DMS114 treated with DMSO at 0.1 percent for 48 hours (cell line): ENCODE measurements around the gene HBQ1.
"Not testable (repeated sequence)": the region's sequence is repeated elsewhere in the genome, so short reads cannot be mapped to it uniquely, and the experiment has no call there.

Experiments
- DNase-seq: peaks from one replicate; lab custom pipeline; 2025; ENCODE audit not compliant: unreplicated experiment; lab: John Stamatoyannopoulos, UW

Gene HBQ1

DNA sequence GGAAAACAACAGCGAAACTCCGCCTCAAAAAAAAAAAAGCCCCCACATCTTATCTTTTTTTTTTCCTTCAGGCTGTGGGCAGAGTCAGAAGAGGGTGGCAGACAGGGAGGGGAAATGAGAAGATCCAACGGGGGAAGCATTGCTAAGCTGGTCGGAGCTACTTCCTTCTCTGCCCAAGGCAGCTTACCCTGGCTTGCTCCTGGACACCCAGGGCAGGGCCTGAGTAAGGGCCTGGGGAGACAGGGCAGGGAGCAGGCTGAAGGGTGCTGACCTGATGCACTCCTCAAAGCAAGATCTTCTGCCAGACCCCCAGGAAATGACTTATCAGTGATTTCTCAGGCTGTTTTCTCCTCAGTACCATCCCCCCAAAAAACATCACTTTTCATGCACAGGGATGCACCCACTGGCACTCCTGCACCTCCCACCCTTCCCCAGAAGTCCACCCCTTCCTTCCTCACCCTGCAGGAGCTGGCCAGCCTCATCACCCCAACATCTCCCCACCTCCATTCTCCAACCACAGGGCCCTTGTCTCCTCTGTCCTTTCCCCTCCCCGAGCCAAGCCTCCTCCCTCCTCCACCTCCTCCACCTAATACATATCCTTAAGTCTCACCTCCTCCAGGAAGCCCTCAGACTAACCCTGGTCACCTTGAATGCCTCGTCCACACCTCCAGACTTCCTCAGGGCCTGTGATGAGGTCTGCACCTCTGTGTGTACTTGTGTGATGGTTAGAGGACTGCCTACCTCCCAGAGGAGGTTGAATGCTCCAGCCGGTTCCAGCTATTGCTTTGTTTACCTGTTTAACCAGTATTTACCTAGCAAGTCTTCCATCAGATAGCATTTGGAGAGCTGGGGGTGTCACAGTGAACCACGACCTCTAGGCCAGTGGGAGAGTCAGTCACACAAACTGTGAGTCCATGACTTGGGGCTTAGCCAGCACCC, 5.0 kb upstream of the HBQ1 start:
- no peak for DNase-seq

DNA sequence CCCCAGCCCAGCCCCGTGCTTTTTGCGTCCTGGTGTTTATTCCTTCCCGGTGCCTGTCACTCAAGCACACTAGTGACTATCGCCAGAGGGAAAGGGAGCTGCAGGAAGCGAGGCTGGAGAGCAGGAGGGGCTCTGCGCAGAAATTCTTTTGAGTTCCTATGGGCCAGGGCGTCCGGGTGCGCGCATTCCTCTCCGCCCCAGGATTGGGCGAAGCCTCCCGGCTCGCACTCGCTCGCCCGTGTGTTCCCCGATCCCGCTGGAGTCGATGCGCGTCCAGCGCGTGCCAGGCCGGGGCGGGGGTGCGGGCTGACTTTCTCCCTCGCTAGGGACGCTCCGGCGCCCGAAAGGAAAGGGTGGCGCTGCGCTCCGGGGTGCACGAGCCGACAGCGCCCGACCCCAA, 4.3 kb upstream of the HBQ1 start:
- not testable (repeated sequence) for DNase-seq

DNA sequence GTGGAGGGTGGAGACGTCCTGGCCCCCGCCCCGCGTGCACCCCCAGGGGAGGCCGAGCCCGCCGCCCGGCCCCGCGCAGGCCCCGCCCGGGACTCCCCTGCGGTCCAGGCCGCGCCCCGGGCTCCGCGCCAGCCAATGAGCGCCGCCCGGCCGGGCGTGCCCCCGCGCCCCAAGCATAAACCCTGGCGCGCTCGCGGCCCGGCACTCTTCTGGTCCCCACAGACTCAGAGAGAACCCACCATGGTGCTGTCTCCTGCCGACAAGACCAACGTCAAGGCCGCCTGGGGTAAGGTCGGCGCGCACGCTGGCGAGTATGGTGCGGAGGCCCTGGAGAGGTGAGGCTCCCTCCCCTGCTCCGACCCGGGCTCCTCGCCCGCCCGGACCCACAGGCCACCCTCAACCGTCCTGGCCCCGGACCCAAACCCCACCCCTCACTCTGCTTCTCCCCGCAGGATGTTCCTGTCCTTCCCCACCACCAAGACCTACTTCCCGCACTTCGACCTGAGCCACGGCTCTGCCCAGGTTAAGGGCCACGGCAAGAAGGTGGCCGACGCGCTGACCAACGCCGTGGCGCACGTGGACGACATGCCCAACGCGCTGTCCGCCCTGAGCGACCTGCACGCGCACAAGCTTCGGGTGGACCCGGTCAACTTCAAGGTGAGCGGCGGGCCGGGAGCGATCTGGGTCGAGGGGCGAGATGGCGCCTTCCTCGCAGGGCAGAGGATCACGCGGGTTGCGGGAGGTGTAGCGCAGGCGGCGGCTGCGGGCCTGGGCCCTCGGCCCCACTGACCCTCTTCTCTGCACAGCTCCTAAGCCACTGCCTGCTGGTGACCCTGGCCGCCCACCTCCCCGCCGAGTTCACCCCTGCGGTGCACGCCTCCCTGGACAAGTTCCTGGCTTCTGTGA, 3.5 kb upstream of the HBQ1 start, which contains the start of gene HBA1:
Gene HBA1, plus strand, starts transcription at position 204 of the 906 bp plus-strand sequence. Its CDS starts 37 bp downstream, at position 241.
- not testable (repeated sequence) for DNase-seq

DNA sequence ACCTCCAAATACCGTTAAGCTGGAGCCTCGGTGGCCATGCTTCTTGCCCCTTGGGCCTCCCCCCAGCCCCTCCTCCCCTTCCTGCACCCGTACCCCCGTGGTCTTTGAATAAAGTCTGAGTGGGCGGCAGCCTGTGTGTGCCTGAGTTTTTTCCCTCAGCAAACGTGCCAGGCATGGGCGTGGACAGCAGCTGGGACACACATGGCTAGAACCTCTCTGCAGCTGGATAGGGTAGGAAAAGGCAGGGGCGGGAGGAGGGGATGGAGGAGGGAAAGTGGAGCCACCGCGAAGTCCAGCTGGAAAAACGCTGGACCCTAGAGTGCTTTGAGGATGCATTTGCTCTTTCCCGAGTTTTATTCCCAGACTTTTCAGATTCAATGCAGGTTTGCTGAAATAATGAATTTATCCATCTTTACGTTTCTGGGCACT, 2.9 kb upstream of the HBQ1 start:
- peak; percentile 97 for DNase-seq

DNA sequence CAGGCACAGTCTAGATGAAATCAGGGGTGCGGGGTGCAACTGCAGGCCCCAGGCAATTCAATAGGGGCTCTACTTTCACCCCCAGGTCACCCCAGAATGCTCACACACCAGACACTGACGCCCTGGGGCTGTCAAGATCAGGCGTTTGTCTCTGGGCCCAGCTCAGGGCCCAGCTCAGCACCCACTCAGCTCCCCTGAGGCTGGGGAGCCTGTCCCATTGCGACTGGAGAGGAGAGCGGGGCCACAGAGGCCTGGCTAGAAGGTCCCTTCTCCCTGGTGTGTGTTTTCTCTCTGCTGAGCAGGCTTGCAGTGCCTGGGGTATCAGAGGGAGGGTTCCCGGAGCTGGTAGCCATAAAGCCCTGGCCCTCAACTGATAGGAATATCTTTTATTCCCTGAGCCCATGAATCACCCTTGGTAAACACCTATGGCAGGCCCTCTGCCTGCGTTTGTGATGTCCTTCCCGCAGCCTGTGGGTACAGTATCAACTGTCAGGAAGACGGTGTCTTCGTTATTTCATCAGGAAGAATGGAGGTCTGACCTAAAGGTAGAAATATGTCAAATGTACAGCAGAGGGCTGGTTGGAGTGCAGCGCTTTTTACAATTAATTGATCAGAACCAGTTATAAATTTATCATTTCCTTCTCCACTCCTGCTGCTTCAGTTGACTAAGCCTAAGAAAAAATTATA, 2.1 kb upstream of the HBQ1 start:
- DNase-seq = no peak

DNA sequence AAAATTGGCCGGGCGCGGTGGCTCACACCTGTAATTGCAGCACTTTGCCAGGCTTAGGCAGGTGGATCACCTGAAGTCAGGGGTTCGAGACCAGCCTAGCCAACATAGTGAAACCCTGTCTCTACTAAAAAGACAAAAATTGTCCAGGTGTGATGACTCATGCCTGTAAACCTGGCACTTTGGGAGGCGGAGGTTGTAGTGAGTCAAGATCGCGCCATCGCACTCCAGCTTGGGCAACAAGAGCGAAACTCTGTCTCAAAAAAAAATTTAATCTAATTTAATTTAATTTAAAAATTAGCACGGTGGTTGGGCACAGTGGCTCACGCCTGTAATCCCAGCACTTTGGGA, 1.6 kb upstream of the HBQ1 start:
- DNase-seq = no peak

DNA sequence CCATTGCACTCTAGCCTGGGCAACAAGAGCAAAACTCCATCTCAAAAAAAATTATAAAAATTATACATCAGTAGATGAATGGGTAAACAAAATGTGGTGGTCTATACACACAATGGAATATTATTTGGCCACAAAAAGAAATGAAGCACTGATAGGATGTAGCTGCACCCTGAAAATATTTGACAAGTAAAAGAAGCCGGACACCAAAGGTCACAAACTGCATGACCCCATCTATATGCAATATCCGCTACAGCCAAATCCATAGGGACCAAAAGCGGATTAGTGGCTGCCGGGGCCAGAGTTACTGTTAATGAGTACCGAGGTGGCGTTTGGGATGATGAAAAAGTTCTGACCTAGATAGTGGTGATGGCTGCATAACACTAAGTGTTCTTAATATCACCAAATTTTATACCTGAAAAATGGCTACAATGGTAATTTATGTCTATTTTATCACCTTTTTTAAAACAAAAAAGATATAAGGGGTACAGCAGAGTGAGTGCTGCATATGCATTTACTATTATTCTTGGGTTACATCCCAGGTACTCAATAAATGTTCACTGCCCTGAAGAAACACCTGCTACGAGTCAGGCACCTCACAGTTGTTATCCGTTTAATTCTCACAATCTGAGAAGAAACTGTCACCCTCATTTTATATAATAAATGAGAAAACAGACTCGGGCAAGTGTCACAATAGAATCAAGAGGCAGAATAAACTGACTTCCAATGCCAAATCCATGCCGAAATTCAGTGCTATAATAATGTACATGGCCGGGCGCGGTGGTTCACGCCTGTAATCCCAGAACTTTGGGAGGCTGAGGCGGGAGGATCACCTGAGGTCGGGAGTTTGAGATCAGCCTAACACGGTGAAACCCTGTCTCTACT, 807 bp upstream of the HBQ1 start:
- no peak for DNase-seq

DNA sequence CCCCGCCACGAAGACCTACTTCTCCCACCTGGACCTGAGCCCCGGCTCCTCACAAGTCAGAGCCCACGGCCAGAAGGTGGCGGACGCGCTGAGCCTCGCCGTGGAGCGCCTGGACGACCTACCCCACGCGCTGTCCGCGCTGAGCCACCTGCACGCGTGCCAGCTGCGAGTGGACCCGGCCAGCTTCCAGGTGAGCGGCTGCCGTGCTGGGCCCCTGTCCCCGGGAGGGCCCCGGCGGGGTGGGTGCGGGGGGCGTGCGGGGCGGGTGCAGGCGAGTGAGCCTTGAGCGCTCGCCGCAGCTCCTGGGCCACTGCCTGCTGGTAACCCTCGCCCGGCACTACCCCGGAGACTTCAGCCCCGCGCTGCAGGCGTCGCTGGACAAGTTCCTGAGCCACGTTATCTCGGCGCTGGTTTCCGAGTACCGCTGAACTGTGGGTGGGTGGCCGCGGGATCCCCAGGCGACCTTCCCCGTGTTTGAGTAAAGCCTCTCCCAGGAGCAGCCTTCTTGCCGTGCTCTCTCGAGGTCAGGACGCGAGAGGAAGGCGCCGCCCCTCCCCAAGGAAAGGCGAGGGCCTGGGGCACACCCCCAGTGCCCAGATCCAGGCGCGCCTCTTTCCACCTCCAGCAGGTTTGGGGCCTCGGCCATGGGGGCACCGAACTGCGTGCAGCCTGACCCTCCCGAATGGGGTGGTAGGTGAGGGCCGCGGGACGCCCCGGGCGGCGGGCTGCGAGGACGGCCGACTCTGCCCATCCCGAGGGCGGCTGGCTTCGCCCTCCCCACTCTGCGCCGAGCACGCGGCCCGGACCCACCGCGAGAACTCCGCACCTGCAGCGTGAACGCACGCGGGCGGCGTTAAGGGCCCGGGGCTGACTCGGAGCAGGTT, 664 bp downstream of the HBQ1 start:
- DNase-seq = peak; percentile 40

DNA sequence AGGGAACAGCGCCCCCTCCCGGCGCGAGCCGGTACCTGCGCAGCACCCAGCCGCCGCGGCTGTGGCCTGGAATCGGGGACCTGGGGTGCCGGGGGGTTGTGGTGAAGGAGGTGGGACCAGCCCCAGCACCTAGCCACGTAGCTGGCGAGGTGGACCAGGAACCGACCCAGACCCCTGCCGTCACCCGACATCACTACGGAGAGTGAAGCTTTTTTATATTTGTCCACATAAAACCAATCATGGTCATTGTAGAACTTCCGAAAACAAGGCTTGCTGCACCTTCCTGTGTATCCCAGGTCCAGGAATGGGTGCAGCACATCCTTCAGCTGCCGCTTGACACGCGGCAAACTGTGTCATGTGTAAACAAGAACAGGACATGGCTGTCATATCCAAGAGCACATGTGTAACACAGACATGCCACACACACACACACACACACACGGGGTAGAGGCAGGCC, 1.3 kb downstream of the HBQ1 start:
- DNase-seq = no peak

DNA sequence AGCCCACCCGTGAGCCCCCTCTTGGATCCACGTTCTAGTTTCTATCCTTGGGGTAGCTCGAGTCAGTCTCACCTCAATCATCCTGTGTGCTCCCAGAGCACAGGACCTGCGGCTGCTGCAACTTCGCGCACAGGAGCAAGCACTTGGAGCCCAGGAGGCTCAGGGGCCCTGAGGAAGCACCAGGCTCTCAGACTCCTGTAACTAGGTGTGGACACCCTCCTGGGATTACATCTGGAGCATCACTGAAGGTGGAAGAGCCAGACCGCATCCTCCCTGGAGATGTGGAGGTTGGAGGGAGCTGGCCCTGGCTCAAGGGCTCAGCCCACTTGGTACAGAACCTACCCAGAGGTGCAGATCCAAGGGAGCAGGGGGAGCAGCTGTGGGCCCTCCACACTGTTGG, 2.7 kb downstream of the HBQ1 start:
- no peak for DNase-seq

DNA sequence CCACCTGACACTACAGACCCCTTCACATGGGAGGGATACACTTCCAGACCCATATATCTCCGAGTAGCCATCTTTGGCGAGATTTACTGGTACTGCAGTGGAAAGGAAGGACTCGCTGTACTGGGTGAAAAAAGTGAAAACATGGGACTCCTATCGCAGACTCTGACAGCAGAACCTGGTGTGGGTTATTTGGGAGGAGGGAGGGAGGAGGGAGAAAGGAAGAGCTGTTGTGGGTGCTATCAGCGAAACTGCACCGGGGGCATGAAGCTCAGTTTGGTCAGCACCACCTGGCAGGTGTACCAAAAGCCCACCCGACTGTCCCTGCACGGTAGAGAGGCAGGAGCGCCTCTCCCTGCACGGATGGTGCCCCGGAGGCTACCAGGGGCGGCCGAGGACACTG, 5.0 kb downstream of the HBQ1 start:
- no peak for DNase-seq

DNA sequence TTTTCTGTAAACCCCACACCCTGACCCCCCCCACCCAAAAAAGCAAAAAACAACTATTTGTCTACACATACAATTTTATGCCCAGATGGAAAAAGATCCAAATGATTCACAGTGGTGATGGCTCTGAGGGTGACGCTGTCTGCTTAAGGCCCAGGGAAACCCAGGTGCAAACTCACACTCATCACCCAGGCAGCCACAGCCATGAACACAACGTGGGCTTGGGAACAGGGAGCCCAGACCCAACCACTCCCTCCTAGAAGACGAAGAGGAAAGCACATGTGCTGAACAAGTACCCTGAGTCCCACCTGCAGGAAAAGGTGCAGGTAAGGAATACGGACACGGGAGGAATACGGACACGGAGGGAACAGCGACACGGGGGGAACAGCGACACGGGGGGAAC, 5.4 kb downstream of the HBQ1 start:
- DNase-seq = no peak

DNA sequence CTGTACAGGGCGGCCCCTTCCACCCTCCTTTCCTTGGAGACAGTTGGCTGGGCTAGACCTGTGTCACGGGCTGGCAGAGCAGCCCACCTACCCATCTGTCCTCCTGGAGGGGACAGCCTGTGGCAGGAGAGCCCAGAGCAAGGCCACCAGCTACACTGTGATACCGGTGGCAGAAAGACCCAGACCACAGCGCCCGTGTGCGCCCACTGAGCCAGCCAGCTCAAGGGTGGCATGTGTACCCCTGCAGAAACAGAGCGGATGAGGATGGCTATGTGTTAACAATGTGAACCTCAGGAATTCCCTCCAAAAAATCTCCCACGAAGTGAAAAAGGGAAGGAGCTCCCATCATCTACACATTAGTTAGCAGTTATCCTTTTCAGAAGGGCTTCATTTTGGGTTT, 7.1 kb downstream of the HBQ1 start:
- no peak for DNase-seq

DNA sequence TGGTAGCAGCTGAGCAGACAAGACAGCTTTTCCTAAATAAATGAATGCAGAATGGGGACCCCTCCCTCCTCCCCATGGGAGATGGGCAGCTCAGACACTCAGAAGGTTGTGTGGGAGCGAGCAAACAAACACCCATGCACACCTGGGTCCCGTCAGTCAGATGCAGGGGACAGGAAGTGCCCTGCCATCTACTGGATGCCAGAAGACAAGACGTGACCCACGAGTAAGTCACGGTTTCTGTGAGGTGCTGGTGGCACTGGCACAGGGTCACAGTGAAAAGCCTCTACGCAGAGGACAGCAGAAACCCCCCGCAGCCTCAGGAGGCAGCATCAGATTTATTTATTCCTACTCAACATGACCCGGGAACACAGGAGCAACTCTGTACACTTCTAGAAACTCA, 8.4 kb downstream of the HBQ1 start:
- DNase-seq = no peak

DNA sequence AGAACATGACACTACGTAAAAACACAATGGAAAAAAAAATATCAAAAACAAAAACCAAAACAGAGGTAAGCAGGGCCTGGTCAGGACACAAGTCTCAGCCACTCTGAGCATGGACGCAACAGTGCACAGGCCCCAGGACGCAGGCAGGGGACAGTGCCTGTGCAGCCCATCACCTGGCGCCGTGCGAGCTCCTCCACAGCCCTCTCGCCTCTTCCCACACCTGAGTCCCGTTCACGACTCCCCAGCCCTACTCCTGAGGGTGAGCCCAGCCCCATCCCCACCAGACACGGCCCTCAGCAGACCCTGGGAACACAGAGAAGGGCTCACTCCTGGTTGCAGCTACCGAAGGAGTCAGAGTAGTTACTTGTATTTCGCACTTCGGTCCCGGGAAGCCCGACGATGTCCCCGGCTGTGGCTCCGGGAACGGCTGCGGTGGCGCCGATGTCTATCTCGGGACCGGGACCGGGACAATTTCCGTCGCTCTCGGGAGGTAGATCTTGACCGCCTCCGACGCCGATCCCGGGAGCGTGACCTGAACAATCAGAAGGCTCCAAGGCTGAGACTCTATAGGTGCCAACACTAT, 9.4 kb downstream of the HBQ1 start:
- DNase-seq = no peak

DNA sequence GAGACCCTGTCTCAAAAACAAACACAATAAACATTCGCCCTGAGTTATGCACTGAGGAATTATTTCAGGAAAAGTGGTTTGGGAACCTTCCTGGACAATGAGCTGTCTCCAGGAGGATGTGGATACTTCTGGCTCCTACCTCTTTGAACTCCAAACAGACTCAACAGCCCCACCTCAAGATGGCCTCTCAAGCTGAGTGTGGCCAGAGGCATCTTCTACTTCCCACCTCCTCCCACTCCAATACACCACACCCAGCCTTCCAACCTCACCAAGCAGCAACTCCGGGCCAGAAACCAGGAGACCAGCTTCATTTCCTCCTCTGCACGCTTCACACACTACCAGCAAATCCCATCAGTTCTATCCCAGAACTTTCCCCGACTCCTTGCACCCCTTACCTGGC, 11.6 kb downstream of the HBQ1 start:
- no peak for DNase-seq

DNA sequence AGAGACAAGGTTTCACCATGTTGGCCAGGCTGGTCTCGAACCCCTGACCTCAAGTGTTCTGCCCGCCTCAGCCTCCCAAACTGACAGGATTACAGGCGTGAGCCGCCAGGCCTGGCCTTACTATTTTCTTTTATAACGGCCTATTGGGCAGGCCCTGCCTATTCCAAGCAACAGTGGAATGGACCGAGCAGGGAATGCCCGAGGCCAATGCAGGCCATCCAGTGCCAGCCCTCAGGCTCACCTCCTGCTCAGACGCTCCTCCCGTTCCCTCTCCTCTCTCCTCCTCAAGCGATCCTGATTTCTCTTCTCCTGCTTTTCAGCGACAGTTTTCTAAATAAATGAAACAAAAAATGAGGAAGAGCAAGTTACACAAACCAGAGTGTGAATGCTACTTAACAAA, 12.4 kb downstream of the HBQ1 start:
- no peak for DNase-seq

DNA sequence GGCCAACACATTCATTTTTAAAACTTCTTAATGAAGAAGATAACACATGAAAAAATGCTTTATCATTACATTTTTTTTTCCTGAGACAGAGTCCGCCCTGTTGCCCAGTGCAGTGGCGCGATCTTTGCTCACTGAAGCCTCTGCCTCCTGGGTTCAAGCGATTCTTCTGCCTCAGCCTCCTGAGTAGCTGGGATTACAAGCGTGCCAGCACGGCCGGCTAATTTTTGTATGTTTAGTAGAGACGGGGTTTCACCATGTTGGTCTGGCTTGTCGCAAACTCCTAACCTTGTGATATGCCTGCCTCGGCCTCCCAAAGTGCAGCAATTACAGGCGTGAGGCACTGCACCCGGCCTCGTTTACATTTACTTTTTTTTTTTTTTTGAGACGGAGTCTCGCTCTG, 13.2 kb downstream of the HBQ1 start:
- DNase-seq = no peak

DNA sequence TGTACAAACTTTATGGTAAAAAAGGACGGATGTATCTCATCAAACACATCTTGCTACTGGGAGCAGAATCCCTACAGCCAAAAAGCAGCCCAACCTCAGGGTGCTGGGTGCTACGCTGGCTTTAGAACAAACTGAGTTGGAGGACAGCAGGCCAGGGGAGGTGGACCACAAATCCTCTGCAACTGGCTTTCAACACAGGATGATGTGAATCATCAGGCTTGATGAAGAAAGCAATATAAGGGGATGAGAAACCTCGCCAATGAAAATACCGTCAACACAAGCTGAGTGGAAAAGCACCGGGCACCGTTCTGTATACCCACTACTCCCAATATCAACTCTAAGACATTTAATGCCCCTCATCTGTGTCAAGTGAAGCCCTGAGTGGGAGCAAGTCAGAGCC, 14.3 kb downstream of the HBQ1 start:
- no peak for DNase-seq
